Panc1 (cell line): ENCODE measurements around the gene KCNQ2. TPM values are rescaled to one million over a fixed set of nuclear protein-coding genes. Genes with fewer than 3 reads are reported as not detected.

Experiments used
- ATAC-seq: fragments of 200-7000 bp; cut with Tn5 transposase; 2 replicates; pipeline ENCODE4 v1.9.1; 2020; ENCODE audit warnings: mild to moderate bottlenecking, moderate library complexity
- BruUV-seq: library from RNA; stranded (reverse); fragments of 400-500 nt; replicated peaks from 2 replicates; lab custom pipeline; 2021; lab: Mats Ljungman, UMichigan
- CTCF ChIA-PET: fragments of 300-600 bp; sonication (Branson Sonifier 250); formaldehyde crosslinking; loops from one replicate; lab custom pipeline; 2022; ENCODE audit warnings: antibody characterized with exemption; lab: Charles Lee
- POLR2A ChIA-PET: fragments of 300-600 bp; sonication (Branson Sonifier 250); formaldehyde crosslinking; loops from one replicate; lab custom pipeline; 2022; ENCODE audit warnings: antibody characterized with exemption; lab: Charles Lee
- DNase-seq: peaks from one replicate; pipeline ENCODE4 v3.0.0-alpha.2; 2010; ENCODE audit warnings: low read depth, low spot score
- H3K27ac ChIP-seq: 2 replicates; pipeline ENCODE4 v1.5.1; 2011; ENCODE audit warnings: mild to moderate bottlenecking, low read length, inconsistent platforms
- H3K27me3 ChIP-seq: fragments of 200-500 bp; sonication (Bioruptor generic); 2 replicates; pipeline ENCODE4 v1.6.0; 2014; ENCODE audit warnings: low read length, inconsistent platforms; ENCODE audit not compliant: control insufficient read depth, insufficient read depth
- H3K36me3 ChIP-seq: fragments of 200-500 bp; sonication (Bioruptor generic); 2 replicates; pipeline ENCODE4 v1.5.1; 2014; ENCODE audit warnings: inconsistent platforms, mild to moderate bottlenecking, low read length, moderate library complexity; ENCODE audit not compliant: control insufficient read depth, insufficient read depth
- H3K4me1 ChIP-seq: 2 replicates; pipeline ENCODE4 v1.5.1; 2011; ENCODE audit warnings: inconsistent platforms, mild to moderate bottlenecking, low read length, moderate library complexity; ENCODE audit not compliant: control insufficient read depth, insufficient read depth
- H3K4me3 ChIP-seq, 2 experiments: 2 replicates each; pipeline ENCODE4 v1.5.1; 2011 to 2012; ENCODE audit warnings: low read depth in 2 of 2, low read length in 2 of 2, mild to moderate bottlenecking in 2 of 2, inconsistent platforms in 1 of 2, moderate library complexity in 1 of 2
- H3K9me3 ChIP-seq: fragments of 200-500 bp; sonication (Bioruptor generic); 2 replicates; pipeline ENCODE4 v1.5.1; 2014; ENCODE audit warnings: low read depth, mild to moderate bottlenecking, inconsistent platforms, low read length, moderate library complexity; ENCODE audit not compliant: control insufficient read depth, insufficient read depth
- CTCF ChIP-seq: fragments of 450-650 bp; IDR thresholded peaks from 2 replicates; pipeline ENCODE4 v1.5.1; 2017; ENCODE audit warnings: mild to moderate bottlenecking
- POLR2AphosphoS5 ChIP-seq: IDR thresholded peaks from 2 replicates; pipeline ENCODE4 v1.6.1; 2012; ENCODE audit warnings: mild to moderate bottlenecking, low read depth, low read length, moderate library complexity
- REST ChIP-seq, 2 experiments: IDR thresholded peaks; 2 replicates each; pipeline ENCODE4 v1.6.1; 2011 to 2012; ENCODE audit warnings: low read depth in 2 of 2, control low read depth in 1 of 2, low read length in 1 of 2, mild to moderate bottlenecking in 1 of 2, moderate library complexity in 1 of 2; ENCODE audit not compliant: insufficient read depth in 1 of 2
- SIN3A ChIP-seq: IDR thresholded peaks from 2 replicates; pipeline ENCODE4 v1.6.1; 2012; ENCODE audit warnings: low read depth, mild to moderate bottlenecking, low read length, moderate library complexity, borderline replicate concordance; ENCODE audit not compliant: insufficient read depth
- TCF7L2 ChIP-seq: IDR thresholded peaks from 2 replicates; pipeline ENCODE4 v1.6.1; 2011; ENCODE audit warnings: mild to moderate bottlenecking, low read depth, low read length, inconsistent platforms
- in situ Hi-C: cut with HindIII; loops from 2 replicates; pipeline ENCODE4 v1.10.0; 2016; ENCODE audit warnings: low sequenced_read_pairs, low pct_unique_long_range_greater_than_20kb
- intact Hi-C: fragments of 100-400 bp; cut with micrococcal nuclease; formaldehyde crosslinking; loops from one replicate; pipeline ENCODE4 v1.10.0; 2022; ENCODE audit not compliant: unreplicated experiment
- total RNA-seq: library from RNA; stranded (reverse); gene quantifications from one replicate; pipeline ENCODE4 v1.2.1, GENCODE V29; 2021; ENCODE audit not compliant: unreplicated experiment

Gene KCNQ2
- total RNA-seq, 1 experiment from 2014 or later, result 19.4 TPM

- intact Hi-C loops (no loop called here), in situ Hi-C loops (no loop called here)
- no TSS peak for BruUV-seq
- ATAC-seq, result no peak
- Histone ChIP-seq H3K36me3 (no peaks in the 10 kb centered on the region; the same call in 1 of the 2 replicates), H3K27ac (no peak overlapping the region), H3K9me3 (no peaks in the 10 kb centered on the region), H3K4me3 (no peak overlapping the region), H3K27me3 (no peaks in the 10 kb centered on the region), H3K4me1 (peaks cover 16% of the 10 kb centered on the region)
- no peak for DNase-seq
- TF ChIP-seq SIN3A, result no peak
- no peak for TF ChIP-seq TCF7L2
- TF ChIP-seq REST (IDR thresholded peaks at IDR 0.05; ENCODE audit: insufficient read depth in 1 of 2, low read depth in 2 of 2, low read length in 1 of 2), result no peak
- TF ChIP-seq POLR2AphosphoS5, result no peak
- TF ChIP-seq CTCF, result no peak
- ChIA-PET CTCF (no interaction called here), POLR2A (no interaction called here)
Measured at GRCh38 chr20:63494420-63495166, 22.1 kb upstream of the KCNQ2 start.

- H3K36me3 ChIP-seq, result no peaks in the 10 kb centered on the region; the same call in 1 of the 2 replicates
- no peak overlapping the region for H3K4me3 ChIP-seq
- in situ Hi-C loops (no loop called here), intact Hi-C loops (no loop called here)
- TF ChIP-seq POLR2AphosphoS5 (no peak), SIN3A (no peak), REST (IDR thresholded peaks at IDR 0.05; ENCODE audit: insufficient read depth in 1 of 2, low read depth in 2 of 2, low read length in 1 of 2) (no peak), TCF7L2 (no peak), CTCF (no peak)
- ATAC-seq (no peak), DNase-seq (no peak)
- H3K9me3 ChIP-seq, result no peaks in the 10 kb centered on the region
- BruUV-seq, result no TSS peak
- ChIA-PET POLR2A (no interaction called here), CTCF (no interaction called here)
- H3K27me3 ChIP-seq, result no peaks in the 10 kb centered on the region
- peaks cover 16% of the 10 kb centered on the region for H3K4me1 ChIP-seq
- no peak overlapping the region for H3K27ac ChIP-seq
Measured at GRCh38 chr20:63494084-63494419, 21.6 kb upstream of the KCNQ2 start.
